Measurements from ENCODE around the gene WDR82.
"Not testable (repeated sequence)": the region's sequence is repeated elsewhere in the genome, so short reads cannot be mapped to it uniquely, and the experiment has no call there.

Gene WDR82

GRCh38 chr3:52297242-52298148 is 19.0 kb upstream of the WDR82 start:
- H3K36me3 Mint-ChIP-seq: peaks cover 26% of the 10 kb centered on the region
- H3K4me3 Mint-ChIP-seq: no peak overlapping the region
- no peaks in the 10 kb centered on the region for H3K27me3 Mint-ChIP-seq
- no peak overlapping the region for H3K27ac Mint-ChIP-seq
- H3K9me3 Mint-ChIP-seq: no peaks in the 10 kb centered on the region
- ATAC-seq: no peak
- peaks cover 41% of the 10 kb centered on the region for H3K4me1 Mint-ChIP-seq

GRCh38 chr3:52295671-52296208 is 17.3 kb upstream of the WDR82 start:
- no peak overlapping the region for H3K27ac Mint-ChIP-seq
- peaks cover 53% of the 10 kb centered on the region for H3K4me1 Mint-ChIP-seq
- H3K4me3 Mint-ChIP-seq: no peak overlapping the region
- ATAC-seq: no peak
- peaks cover 41% of the 10 kb centered on the region for H3K36me3 Mint-ChIP-seq
- no peaks in the 10 kb centered on the region for H3K9me3 Mint-ChIP-seq
- H3K27me3 Mint-ChIP-seq: no peaks in the 10 kb centered on the region

DNA sequence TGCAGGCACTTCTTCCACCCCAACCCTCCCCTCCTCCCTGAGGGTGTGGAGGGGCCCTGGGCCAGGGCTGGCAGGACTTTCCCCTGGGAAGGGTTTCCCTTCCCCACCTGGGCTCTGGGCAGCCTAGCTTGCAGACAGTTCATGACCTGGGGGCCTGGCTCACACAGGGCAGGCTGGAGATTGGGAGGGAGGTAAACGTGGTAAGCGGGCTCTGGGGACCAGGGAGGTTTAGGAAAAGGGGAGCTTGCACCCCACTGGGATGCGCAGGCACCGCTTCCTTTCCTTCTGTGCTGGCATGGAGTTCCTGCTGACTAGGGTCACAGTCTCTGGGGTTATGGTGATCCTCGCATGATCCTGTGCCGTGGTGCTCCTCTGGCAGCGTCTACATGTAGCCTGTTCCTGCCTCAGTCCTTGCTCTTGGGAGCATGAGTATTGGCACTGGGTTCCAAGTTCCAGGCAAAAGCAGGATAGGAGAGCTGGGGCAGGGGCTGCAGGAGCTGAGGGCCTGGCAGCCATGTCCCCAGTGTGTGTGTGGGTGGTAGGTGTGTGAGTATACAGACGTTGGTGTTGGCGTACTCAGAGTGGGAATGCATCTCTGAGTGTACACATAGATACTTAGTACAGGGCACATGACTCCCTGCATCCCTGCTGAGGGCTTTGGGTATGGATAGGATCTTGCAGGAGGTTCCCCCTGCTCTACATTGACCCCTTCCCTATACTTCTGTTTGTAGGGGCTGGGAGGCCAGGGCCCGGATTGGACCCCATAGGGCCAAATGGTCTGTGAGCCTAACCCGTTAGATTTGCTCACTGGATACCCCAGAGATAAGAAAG is 16.1 kb upstream of the WDR82 start:
- ATAC-seq: no peak
- Mint-ChIP-seq H3K4me1 (peaks cover 50% of the 10 kb centered on the region), H3K36me3 (peaks cover 41% of the 10 kb centered on the region), H3K27ac (no peak overlapping the region), H3K9me3 (no peaks in the 10 kb centered on the region), H3K4me3 (no peak overlapping the region), H3K27me3 (no peaks in the 10 kb centered on the region)

- Mint-ChIP-seq H3K27me3 (no peaks in the 10 kb centered on the region), H3K36me3 (peaks cover 41% of the 10 kb centered on the region), H3K4me1 (peaks cover 50% of the 10 kb centered on the region), H3K9me3 (no peaks in the 10 kb centered on the region), H3K27ac (no peak overlapping the region), H3K4me3 (no peak overlapping the region)
- ATAC-seq: no peak
Measured at GRCh38 chr3:52293491-52294319, 15.3 kb upstream of the WDR82 start.

DNA sequence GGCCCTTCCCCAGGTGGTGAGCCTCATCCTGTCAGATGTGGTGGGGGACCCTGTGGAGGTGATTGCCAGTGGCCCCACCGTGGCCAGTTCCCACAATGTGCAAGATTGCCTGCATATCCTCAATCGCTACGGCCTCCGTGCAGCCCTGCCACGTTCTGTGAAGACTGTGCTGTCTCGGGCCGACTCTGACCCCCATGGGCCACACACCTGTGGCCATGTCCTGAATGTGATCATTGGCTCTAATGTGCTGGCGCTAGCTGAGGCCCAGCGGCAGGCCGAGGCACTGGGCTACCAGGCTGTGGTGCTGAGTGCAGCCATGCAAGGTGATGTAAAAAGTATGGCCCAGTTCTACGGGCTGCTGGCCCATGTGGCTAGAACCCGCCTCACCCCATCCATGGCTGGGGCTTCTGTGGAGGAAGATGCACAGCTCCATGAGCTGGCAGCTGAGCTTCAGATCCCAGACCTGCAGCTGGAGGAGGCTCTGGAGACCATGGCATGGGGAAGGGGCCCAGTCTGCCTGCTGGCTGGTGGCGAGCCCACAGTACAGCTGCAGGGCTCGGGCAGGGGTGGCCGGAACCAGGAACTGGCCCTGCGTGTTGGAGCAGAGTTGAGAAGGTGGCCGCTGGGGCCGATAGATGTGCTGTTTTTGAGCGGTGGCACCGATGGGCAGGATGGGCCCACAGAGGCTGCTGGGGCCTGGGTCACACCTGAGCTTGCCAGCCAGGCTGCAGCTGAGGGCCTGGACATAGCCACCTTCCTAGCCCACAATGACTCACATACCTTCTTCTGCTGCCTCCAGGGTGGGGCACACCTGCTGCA is 14.0 kb upstream of the WDR82 start:
- ATAC-seq: no peak
- H3K36me3 Mint-ChIP-seq: peaks cover 41% of the 10 kb centered on the region

GRCh38 chr3:52291508-52292181 is 13.2 kb upstream of the WDR82 start:
- H3K9me3 Mint-ChIP-seq: no peaks in the 10 kb centered on the region
- no peaks in the 10 kb centered on the region for H3K27me3 Mint-ChIP-seq
- no peak overlapping the region for H3K27ac Mint-ChIP-seq
- peaks cover 40% of the 10 kb centered on the region for H3K36me3 Mint-ChIP-seq
- peaks cover 44% of the 10 kb centered on the region for H3K4me1 Mint-ChIP-seq
- peak; percentile 41 for ATAC-seq
- no peak overlapping the region for H3K4me3 Mint-ChIP-seq

More for the DNA sequence above, 14.0 kb upstream of the WDR82 start:
- Mint-ChIP-seq H3K9me3 (no peaks in the 10 kb centered on the region), H3K4me3 (no peak overlapping the region), H3K27me3 (no peaks in the 10 kb centered on the region), H3K4me1 (peaks cover 46% of the 10 kb centered on the region), H3K27ac (no peak overlapping the region)

GRCh38 chr3:52290596-52291507 is 12.4 kb upstream of the WDR82 start:
- H3K4me1 Mint-ChIP-seq: peaks cover 40% of the 10 kb centered on the region
- no peak overlapping the region for H3K27ac Mint-ChIP-seq
- H3K36me3 Mint-ChIP-seq: peaks cover 33% of the 10 kb centered on the region
- H3K9me3 Mint-ChIP-seq: no peaks in the 10 kb centered on the region
- ATAC-seq: no peak
- no peaks in the 10 kb centered on the region for H3K27me3 Mint-ChIP-seq
- no peak overlapping the region for H3K4me3 Mint-ChIP-seq

GRCh38 chr3:52289747-52290595 is 11.5 kb upstream of the WDR82 start:
- Mint-ChIP-seq H3K27ac (no peak overlapping the region), H3K4me3 (no peak overlapping the region), H3K36me3 (peaks cover 25% of the 10 kb centered on the region), H3K27me3 (no peaks in the 10 kb centered on the region), H3K9me3 (no peaks in the 10 kb centered on the region), H3K4me1 (peaks cover 36% of the 10 kb centered on the region)
- no peak for ATAC-seq

DNA sequence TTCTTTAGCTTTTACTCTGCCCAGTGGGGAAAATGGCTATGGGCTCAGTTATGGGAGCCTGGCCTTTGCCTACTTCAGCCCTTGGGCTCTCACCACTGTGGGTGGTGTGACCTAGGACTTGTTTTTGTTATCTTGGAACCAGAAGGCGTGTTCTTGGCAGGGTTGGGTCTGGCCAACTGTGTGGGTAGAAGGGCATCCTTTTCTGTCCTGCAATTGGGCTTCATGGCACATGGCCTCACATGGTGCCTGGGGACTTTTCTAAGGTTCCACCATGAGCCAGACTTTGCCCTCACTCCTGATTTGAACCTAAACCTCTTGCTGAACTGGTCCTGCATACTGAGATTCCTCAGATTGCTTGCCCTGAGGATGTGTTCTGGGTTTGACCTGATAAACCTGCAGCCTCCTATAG is 10.9 kb upstream of the WDR82 start:
- H3K4me3 Mint-ChIP-seq: no peak overlapping the region
- peaks cover 21% of the 10 kb centered on the region for H3K36me3 Mint-ChIP-seq
- H3K4me1 Mint-ChIP-seq: peaks cover 36% of the 10 kb centered on the region
- no peaks in the 10 kb centered on the region for H3K9me3 Mint-ChIP-seq
- no peaks in the 10 kb centered on the region for H3K27me3 Mint-ChIP-seq
- no peak for ATAC-seq
- H3K27ac Mint-ChIP-seq: no peak overlapping the region

DNA sequence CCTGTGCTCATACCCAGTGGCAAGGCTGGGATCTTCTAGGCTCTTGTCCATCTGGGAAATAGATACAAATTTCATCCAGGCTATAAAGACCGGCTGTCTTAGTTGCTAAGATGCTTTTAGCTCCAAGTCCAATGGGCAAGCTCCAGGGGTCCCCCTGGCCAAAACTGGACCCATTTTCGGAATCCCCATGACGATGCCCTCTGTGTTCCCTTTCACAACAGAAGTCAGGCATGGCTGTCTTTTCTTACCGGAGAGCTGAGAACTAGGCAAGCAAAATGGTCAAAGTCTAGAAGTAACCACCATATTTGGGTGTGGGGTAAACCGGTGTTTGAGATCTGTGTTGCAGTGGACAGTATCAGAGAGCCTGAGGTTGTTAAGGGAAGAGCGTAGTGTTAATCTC is 10.2 kb upstream of the WDR82 start:
- H3K4me3 Mint-ChIP-seq: peak overlapping the region; percentile 98
- no peaks in the 10 kb centered on the region for H3K27me3 Mint-ChIP-seq
- ATAC-seq: no peak
- peak overlapping the region; percentile 99 for H3K27ac Mint-ChIP-seq
- peaks cover 21% of the 10 kb centered on the region for H3K36me3 Mint-ChIP-seq
- peaks cover 36% of the 10 kb centered on the region for H3K4me1 Mint-ChIP-seq
- no peaks in the 10 kb centered on the region for H3K9me3 Mint-ChIP-seq

GRCh38 chr3:52286777-52287110 is 8.3 kb upstream of the WDR82 start:
- Mint-ChIP-seq H3K4me1 (peaks cover 30% of the 10 kb centered on the region), H3K36me3 (peaks cover 7% of the 10 kb centered on the region), H3K4me3 (peak overlapping the region; percentile 98), H3K27ac (peak overlapping the region; percentile 99), H3K27me3 (no peaks in the 10 kb centered on the region), H3K9me3 (no peaks in the 10 kb centered on the region)
- no peak for ATAC-seq

- peak overlapping the region; percentile 24 for H3K27ac Mint-ChIP-seq
- H3K4me1 Mint-ChIP-seq: peaks cover 20% of the 10 kb centered on the region
Measured at GRCh38 chr3:52284051-52284450, 5.6 kb upstream of the WDR82 start.

More at GRCh38 chr3:52284051-52284450, 5.6 kb upstream of the WDR82 start:
- H3K9me3 Mint-ChIP-seq, ATAC-seq, H3K27me3 Mint-ChIP-seq, H3K4me3 Mint-ChIP-seq, H3K36me3 Mint-ChIP-seq: not testable (repeated sequence)

All from stimulated activated memory B cell treated with anti-CD40 and anti-IgM and Interleukin-4, amounts not matched to agents 10 μg/mL and 1 μg/mL and 100 μg/mL, for 72 hours (primary cell).